ENCODE data around the gene IPO13.
A peak's percentile ranks its signal among the peaks of the same experiment; 100 is the strongest.

The IPO13 gene

DNA sequence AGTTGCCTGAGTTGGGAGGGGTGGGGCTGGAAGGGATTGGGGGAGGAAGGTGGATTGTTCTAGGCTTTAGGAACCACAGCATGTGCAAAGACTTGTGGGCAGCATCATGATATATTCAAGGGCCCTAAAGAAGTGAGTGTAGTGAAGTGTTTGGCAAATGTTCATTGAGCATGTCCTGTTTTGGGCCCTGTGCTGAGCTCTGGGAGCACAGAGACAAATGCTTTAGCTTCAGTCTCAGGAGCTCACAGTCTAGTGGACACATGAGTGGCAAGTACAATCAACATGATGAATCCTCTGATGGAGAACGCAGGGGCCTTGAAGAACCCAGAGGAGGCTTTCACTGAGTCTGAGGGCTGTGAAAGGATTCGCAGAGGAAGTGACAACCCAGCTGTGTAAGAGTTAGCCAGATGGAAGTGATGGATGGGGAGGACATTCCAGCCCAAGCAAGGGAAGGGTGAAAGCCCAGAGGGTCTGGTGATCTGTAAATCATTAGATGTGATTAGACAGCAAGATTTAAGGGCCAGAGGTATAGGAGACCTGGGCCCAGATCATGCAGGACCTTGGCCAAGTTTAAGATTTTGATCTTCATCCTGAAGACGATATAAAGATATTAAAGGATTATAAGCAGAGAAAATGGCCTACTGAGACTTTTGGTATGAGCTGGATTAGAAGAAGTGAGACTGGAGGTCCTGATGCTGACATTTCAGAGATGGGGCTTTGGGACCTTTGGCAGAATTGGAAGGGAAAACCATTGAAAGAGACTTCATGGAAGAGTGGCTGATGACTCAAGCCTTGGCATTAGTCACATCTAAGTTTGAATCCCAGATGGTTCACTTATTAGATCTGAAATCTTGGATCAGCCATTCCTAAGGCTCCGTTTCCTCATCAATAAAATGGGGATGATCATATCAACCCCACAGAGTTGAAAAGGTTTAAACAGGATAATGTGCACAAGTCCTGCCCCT, 4.6 kb downstream of the IPO13 start:
- no peak for DNase-seq

DNA sequence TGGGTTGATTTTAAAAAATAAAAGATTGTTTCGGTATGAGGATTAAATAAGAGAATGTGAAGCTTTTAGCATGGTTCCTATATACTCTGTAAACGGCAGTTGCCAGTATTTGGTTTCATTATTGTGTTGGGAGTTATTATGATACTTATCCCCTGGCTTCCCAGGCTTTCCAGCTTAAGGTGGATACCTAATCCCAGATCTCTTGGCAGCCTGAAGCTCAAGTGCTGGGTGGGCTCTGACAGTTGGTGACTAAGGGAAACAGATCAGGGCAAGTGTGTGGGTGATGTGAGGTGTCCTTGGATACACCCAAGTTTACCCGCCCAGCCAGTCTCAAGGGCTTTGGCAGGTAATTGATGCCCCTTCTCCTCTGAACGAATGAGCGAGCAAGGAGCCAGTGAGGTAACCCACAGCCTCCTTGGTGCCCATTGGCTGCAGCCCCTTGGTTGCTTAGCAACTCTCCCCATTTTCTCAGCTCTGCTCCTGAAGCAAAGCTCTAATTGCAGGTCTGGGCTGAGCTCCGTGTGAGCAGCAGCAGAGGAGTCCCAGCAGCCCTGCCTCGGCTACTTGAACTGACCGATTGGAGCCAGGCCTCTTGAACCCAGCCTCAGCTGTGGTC, 6.1 kb downstream of the IPO13 start:
- peak; percentile 99 for DNase-seq

DNA sequence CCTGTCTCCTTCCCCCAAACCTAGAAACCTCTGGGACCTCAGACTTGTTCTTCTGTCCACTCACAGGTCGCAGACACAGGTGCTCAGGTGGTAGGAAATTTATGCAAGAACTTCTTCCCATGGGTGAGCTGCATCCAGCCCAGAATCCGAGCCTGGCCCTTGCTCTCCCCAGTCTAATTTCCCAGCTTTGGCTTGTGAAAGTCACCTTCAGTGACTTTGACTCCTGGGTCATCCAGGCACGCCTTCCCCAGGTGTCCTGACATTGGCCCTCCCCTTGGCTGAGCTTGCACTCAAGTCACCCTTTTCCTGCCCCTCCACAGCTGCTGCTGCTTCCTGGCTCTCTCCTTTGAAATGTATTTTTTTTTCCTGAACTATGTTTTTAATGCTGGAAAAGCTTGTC, 6.6 kb downstream of the IPO13 start:
- peak; percentile 75 for DNase-seq

DNA sequence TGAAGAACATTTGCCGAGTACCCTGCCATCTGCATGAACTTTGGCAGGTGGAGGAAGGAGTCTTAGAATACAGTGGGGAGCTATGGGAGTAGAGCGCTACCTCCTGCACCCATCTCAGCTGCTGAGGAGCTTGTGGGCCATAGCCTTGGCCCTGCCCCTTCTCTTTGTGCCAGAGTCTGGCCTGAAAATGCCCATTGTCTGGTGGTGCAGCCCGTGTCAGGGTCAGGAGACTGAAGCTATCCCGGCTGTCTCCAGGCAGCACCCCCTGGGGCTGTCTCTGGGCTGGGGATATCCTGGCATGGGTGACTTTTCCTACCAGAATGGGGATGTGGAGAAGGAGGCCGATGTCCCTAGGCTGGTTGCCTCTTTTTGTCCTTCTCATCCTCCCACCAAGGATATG, 7.3 kb downstream of the IPO13 start:
- no peak for DNase-seq

DNA sequence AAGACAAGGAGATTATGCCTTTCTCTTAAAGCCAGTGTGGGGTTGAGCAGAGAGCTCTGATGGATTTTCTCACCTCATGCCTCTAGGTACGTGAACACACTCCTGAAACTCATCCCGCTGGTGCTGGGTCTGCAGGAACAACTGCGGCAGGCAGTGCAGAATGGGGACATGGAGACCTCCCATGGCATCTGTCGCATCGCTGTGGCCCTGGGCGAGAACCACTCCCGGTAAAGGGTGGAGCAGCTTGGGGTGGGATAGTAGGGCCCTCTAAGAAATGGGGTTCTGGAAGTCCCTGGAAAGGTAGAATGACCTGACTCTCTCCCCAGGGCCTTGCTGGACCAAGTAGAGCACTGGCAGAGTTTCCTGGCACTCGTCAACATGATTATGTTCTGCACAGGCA, 9.5 kb downstream of the IPO13 start:
- no peak for DNase-seq

DNA sequence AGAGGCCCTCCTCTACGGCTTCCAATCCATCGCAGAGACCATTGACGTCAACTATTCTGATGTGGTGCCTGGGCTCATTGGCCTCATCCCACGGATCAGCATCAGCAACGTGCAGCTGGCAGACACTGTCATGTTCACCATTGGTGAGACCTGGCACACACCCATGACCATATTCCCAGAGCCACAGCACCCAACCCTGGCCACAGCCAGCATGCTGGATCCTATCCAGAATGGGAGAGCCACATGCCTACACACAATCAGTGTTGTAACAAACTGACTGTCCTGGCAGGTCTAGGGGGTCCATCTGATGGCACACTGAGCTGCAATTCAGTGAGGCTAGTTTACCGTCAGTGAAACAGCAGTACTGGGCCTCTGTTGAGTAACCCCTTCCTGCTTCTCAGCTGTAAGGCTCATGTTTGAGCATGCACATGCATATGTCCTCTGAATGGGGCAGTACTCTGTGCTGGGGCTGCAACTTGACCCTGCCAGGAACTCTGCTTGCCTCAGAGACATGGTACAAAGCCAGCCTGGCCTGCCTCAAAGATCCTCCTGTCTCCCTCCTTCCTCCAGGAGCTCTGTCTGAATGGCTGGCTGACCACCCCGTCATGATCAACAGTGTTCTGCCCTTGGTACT, 10.8 kb downstream of the IPO13 start:
- no peak for DNase-seq

DNA sequence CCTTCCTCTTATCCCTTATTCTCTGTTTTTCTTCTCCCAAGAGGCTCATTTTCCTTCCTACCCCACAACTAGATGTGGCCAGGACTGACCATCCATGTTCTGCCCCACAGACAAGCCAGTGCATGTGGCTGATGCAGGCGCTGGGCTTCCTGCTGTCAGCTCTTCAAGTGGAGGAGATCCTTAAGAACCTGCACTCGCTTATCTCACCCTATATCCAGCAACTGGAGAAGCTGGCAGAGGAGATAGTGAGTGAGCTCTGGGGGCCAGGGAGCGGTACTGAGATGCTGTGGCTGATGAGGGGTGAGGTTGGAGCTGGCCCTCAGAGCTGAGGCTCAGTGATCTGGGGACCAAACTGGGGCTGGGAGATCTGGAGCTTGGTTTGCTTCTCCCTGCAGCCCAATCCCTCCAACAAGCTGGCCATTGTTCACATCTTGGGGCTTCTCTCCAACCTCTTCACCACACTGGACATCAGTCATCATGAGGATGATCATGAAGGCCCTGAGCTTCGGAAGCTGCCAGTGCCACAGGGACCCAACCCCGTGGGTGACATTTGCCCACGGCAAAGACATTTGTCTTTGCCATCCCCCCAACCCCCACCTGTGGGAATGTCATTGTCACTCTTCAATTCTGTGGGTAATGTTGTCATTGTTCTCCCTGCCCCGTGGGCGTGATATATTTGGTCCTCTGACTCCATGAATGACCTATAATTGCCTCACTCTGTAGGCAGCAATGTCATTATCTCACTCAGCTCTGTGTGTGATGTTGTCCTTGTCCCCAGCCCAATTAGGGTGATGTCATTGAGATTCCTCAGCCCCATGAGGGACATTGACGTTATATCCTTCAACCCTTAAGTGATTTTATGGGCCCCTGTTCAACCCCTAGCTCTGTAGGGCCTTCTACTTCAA, 11.9 kb downstream of the IPO13 start:
- DNase-seq: no peak

DNA sequence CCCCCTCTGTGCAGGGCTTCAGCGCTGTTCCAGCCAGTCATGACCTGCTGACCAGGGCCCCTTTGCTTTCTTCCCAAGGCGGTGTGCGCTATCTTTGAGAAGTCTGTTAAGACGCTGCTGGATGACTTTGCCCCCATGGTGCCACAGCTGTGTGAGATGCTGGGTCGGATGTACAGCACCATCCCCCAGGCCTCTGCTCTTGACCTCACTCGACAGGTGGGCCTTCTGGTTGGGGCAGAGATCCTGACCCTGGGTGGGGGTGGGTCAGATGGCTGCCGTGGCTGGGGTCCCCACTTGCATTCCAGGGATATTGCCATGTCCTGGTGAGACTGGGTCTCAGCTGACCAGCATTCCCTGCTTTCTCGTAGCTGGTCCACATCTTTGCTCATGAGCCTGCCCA, 14.0 kb downstream of the IPO13 start:
- no peak for DNase-seq

DNA sequence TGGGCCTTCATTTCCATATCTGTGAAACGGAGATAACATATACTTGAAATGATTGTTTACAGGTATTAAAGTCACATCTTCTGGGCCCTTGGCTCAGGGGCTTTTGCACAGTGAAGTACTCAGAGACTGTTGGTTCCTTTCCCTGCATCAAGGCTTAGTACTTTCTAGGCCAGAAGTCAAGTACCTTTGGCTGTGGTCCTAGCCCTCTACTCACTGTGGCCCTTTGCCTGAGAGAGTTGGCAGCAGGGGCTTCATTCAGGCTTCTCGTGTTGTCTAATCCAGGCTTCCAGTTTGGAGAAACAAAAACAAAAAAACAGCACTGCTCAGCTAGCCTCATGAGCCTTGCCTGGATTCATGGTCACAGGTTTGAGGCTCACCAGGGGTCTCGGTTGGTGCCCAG, 14.9 kb downstream of the IPO13 start:
- no peak for DNase-seq

DNA sequence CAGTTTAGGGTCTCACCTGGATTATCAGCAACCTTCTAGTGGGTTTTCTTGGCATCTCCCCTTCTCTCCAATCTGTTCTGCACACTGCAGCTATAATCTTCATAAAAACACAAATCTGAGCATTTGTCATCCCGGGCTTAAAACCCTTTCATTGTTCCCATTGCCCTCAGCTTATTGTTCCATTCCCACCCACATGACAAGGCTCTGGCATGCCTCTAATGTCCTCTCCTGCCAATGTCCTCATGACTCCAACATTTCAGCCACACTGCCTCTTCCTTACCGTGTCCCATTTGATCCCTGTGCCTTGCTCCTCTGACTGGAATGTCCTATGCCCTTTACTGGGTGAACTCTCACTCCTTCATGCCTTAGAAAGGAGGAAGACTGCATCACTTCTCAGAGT, 15.6 kb downstream of the IPO13 start:
- DNase-seq: no peak

DNA sequence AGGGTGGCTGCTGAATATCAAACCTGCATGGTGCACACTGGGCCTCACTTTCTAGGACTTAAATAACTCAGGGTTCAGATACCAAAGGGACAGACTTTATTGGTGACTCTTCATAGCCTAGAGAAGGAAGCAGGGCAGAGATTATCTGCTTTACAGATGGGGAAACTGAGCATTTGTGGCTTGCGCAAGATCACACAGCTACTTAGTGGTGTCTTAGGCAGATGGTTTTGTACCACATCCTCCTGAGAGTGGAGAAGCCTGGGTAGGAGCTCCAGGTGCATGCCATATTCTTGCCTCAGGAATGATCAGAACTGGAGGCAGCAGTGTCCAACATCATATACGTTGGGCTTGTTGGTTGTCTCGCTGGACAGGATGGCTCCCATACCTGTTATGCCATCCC, 16.3 kb downstream of the IPO13 start:
- DNase-seq: no peak

DNA sequence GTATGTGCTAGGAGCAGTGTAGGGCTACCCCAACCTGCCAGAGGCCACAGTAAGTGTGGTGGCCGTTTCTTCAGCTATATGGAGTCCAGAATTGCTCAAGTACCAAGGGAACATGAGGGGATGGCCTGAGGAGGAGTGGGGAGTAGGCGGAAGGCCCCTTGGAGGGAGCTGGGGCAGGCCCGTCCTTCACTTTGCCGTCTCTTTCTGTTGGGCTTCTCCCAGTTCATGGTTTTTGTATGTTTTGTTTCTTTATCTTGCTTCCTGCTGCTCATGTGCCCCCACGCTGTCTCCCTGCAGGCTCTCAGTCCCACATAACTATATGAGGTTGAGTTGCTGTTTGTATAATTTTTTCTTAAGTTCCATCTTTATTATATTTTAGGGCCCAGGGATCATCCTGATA, 17.1 kb downstream of the IPO13 start:
- DNase-seq: no peak

DNA sequence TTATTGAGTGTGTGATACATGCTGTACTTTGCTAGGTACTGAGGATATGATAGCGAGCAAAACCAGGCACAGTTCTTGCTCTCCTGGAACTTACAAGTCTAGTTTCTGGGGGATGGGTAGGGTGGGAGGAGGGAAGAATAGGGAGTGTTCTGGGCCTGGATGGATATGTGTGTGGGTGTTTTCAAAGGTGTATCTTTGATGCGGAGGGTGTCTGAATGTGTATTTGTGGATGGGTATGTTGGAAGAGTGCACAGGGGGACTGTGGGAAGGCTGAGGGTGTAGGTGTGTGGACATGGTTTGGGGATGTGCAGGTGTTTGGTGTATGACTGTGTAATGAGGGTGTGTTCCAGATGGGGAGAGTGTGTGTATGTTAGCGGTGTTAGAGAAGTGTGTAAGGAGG, 18.6 kb downstream of the IPO13 start:
- no peak for DNase-seq

DNA sequence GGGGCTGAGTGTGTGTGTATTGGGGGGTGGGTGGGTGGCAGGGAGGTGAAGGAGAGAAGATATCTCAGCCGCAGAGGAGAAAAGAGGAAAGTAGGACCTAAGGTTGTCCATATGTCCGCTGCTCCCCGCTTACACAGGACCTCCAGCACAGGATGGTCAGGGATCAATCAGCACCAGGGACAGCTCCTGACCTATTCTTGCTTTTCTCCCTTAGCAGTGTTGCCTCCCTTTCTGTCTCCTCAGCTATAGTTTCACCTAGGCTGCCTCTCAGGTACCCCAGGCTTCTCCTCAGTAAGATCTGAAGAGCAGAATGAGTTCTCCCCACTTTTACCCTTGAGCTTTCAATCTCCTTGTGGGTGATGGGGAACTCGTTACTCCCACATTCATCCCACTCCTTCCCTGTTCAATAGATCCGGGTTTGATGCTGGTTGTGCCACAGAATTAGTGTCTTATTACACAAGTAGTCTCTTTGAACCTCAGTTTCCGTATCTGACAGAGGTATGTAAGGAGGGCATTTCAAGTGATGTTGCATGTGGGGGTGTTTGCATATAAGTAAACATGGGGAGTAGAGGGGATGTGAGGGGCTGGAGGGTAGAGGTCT, 21.7 kb downstream of the IPO13 start:
- DNase-seq: no peak

DNA sequence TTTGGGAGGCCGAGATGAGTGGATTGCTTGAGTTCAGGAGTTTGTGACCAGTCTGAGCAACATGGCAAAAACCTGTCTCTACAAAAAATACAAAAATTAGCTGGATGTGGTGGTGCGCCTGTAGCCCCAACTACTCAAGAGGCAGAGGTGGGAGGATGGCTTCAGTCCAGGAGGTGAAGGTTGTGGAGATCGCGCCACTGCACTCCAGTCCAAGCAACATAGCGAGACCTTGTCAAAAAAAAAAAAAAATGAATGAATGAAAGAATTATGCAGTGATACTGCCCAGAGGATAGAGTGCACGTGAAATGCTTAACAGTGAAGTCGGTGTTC, 22.6 kb downstream of the IPO13 start:
- DNase-seq: no peak

DNA sequence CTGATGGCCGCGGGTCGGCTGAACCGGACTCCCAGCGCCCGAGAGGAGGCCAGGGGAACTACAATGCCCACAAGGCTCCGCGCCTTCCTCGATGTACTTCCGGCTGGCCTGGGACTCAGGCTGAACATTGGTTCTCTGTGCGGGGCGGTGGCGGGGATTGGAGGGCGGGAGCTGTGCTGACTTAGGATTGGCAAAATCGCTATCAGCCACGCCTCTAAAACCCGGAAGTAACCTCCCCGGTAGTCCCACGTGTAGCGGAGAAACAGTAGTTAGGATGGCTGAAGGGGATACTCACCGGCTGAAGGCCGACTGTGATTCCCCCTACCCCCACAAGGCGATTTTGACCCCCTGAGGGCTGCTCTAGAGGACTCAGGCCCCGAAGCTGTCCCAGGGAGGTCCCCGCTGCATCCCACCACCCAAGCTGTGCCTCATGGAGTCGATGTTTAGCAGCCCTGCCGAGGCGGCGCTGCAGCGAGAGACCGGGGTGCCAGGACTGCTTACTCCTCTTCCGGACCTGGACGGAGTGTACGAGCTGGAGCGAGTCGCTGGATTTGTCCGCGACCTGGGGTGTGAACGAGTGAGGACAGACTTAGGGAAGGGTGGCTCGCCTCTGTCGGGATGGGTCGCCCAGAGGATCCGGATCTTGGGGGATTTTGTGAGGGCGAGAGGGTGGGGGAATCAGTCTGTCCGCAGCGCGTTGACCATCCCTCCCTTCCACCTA, 23.2 kb downstream of the IPO13 start, which contains the start of gene DPH2:
Gene DPH2 (plus strand): TSS at position 265 of the 721 bp plus-strand sequence. CDS start 166 bp downstream, at position 431.
- peak; percentile 97 for DNase-seq

DNA sequence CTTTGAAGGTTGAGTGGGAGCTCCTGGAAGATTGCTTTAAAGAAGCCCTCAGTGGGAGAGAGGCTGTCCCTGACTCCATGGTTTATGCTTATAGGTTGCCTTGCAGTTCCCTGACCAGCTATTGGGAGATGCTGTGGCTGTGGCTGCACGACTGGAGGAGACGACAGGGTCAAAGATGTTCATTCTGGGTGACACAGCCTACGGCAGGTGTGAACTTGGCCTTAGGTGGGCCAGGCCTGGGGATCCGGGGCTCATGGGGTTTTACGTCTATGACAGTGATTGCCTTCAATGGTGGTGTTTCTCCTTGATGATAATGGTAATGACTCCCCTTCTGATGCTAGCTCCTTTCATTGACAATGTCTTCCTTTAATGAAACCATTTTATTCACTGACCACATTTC, 23.8 kb downstream of the IPO13 start:
- DNase-seq: no peak

DNA sequence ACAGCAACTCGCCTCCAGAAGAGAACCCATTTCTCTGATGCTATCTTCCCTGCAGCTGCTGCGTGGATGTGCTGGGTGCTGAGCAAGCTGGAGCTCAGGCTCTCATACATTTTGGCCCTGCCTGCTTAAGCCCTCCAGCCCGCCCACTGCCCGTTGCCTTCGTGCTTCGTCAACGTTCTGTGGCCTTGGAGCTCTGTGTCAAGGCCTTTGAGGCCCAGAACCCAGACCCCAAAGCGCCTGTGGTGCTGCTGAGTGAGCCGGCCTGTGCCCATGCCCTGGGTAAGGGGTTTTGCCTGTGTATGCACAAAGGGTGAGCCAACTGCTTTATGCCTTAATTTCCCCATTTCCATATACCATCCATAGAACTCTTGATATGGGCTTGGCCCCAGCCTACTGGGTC, 24.2 kb downstream of the IPO13 start:
- no peak for DNase-seq

DNA sequence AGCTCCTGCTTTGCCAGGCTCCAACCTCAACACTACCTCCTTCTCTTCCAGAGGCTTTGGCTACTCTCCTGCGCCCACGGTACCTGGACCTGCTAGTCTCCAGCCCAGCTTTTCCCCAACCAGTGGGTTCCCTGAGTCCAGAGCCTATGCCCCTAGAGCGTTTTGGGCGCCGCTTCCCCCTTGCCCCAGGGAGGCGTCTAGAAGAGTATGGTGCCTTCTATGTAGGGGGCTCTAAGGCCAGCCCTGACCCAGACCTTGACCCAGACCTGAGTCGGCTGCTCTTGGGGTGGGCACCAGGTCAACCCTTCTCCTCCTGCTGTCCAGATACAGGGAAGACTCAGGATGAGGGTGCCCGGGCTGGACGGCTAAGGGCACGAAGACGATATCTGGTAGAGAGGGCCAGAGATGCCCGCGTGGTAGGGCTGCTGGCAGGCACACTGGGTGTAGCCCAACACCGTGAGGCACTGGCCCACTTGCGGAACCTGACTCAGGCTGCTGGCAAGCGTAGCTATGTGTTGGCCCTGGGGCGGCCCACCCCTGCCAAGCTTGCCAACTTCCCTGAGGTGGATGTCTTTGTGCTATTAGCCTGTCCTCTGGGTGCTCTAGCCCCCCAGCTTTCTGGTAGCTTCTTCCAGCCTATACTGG, 24.7 kb downstream of the IPO13 start:
- no peak for DNase-seq

DNA sequence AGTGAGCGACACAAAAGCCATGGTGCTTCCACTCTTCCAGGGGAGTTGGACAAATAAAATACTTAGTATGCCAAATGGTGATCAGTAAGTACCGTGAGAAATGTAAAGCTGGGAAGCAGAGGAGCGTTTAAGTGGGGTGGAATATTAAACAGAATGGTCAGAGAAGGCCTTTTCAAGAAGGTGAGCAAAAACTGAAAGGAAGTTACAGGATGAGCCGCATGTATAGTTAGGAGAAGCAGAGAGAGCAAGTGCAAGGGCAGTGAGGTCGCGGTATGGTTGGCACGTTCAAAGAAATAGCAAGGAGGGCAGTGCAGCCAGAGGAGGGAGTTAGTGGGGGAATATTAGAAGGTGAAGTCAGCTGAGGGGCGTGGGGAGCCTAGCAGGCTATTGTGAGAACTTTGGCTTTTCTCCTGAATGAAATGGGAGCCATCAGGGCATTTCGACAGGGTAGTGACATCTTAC, 27.3 kb downstream of the IPO13 start:
- peak; percentile 77 for DNase-seq

All from NCI-H2171 treated with DMSO at 0.1 percent for 48 hours (cell line).